Stomach (tissue), 4 donors: ENCODE results near the gene KLHDC1.

Experiments
- CTCF ChIP-seq, 7 experiments: fragments of 450-650 bp in 4 of 7; fragments of 200-600 bp in 3 of 7; sonication (generic) in 3 of 7; IDR thresholded peaks; one replicate each; pipeline ENCODE4 v1.5.1; 2016 to 2019; ENCODE audit warnings: antibody characterized with exemption in 7 of 7, control low read depth in 2 of 7, mild to moderate bottlenecking in 1 of 7
- EP300 ChIP-seq: sonication (generic); formaldehyde crosslinking; IDR thresholded peaks from one replicate; pipeline ENCODE4 v1.6.1; 2017; ENCODE audit warnings: antibody characterized with exemption
- POLR2A ChIP-seq, 4 donors: fragments of 450-650 bp; IDR thresholded peaks; one replicate each; pipeline ENCODE4 v1.6.1; 2016; ENCODE audit warnings: antibody characterized with exemption in 4 of 4, control low read depth in 2 of 4, mild to moderate bottlenecking in 1 of 4, moderate library complexity in 1 of 4
- POLR2AphosphoS5 ChIP-seq, 3 donors: sonication (generic); formaldehyde crosslinking; IDR thresholded peaks; one replicate each; pipeline ENCODE4 v1.6.1; 2016; ENCODE audit warnings: antibody characterized with exemption in 3 of 3

DNA sequence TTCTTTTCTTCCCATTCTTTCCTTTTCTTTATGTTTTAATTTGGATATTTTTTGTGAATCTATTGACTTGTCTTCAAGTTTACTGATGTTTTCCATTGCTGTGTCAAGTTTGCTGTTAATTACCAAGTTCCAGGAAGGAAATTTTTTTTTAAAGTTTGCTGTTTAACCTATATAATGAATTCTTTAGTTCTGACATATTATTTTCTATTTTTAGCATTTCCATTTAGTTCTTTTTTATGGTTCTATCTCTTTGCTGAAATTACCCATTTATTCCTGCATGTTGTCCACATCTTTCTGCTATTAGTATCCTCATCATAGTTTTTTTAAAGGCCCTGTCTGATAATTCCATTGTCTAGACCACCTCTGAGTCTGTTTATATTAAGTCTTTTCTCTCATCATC, 27.8 kb downstream of the KLHDC1 start:
- TF ChIP-seq POLR2A (IDR thresholded peaks at IDR 0.05) (no peak), CTCF (IDR thresholded peaks at IDR 0.05) (no peak), EP300 (no peak), POLR2AphosphoS5 (IDR thresholded peaks at IDR 0.05) (no peak)
